GM12891 (cell line): ENCODE results near the gene FKBP1C.
"Not testable (repeated sequence)": the region's sequence is repeated elsewhere in the genome, so short reads cannot be mapped to it uniquely, and the experiment has no call there.

ENCODE experiments used
- PAX5 ChIP-seq: IDR thresholded peaks from 2 replicates; pipeline ENCODE4 v1.6.1; 2011; ENCODE audit warnings: low read length, moderate library complexity, mild to moderate bottlenecking; ENCODE audit not compliant: insufficient read depth, severe bottlenecking
- POU2F2 ChIP-seq: IDR thresholded peaks from 2 replicates; pipeline ENCODE4 v1.6.1; 2011; ENCODE audit warnings: low read depth, mild to moderate bottlenecking, control low read depth, low read length, moderate library complexity
- TAF1 ChIP-seq: IDR thresholded peaks from 2 replicates; pipeline ENCODE4 v1.6.1; 2011; ENCODE audit warnings: low read depth, low read length, control low read depth

DNA sequence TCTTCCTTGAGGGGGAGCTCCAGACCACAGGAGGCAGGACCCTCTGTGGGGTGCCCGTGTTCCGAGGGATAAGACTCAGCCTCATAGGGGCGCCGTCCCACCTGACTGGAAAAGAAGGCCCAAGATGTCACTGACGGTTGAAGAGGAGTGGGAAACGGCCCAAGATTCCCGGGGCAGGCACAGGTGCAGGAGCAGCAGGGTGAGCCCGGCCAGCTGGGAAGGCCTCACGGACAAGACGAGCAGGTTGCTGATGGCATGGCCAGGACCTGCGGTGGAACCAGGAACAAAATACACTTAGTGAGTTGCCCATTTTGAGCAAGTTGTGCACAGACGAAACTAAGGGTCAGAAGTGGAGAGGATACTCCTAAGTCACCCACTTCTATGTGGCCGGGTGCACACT, 18.8 kb downstream of the FKBP1C start:
- TF ChIP-seq PAX5, TAF1, POU2F2: not testable (repeated sequence)
